HG03196 (cell line): ENCODE data around the gene MAPK12.

Source experiments
- ATAC-seq: cut with Tn5 transposase; IDR thresholded peaks from one replicate; pipeline ENCODE4 v1.9.1; 2021; ENCODE audit not compliant: unreplicated experiment

MAPK12 gene

DNA sequence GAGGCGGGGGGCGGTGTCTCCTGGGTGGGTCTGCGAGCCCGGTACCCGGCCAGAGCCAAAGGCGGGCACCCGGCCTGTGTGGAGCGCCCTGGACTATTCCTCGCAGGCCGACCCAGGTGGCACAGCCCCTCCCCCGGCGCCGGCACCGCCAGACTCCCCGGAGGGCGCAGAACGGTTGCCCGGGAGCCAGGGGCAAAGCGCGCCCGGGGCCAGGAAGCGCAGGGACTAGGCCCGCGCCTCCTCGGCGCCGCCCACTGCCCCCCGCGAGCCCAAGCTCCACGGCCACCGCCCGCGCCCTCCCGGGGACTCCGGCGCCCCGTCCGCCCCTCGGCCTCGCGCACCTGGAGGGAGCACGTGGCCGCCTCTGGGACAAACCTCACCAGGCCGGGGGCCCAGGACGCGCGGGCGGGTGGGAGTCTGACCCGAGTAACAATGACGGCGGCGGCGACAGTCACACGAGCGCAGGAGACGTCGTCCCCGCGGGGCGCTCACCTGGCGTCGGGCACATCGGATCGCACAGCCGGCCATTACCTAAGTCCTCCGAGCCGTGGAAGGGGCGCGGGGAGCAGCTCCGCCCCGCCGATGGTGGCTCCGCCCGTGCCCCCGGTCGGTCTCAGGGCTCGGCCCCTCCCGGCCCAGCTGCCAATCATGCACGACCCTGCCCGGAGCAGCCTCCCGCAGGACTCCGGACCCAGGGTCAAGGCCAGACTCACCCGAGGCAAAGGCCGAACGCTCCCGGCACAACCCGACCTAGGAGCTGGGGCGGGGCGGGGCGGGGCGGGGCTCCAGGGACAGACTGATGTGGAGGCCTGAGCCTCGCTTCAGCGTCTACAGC is 38.5 kb upstream of the MAPK12 start:
- no peak for ATAC-seq

DNA sequence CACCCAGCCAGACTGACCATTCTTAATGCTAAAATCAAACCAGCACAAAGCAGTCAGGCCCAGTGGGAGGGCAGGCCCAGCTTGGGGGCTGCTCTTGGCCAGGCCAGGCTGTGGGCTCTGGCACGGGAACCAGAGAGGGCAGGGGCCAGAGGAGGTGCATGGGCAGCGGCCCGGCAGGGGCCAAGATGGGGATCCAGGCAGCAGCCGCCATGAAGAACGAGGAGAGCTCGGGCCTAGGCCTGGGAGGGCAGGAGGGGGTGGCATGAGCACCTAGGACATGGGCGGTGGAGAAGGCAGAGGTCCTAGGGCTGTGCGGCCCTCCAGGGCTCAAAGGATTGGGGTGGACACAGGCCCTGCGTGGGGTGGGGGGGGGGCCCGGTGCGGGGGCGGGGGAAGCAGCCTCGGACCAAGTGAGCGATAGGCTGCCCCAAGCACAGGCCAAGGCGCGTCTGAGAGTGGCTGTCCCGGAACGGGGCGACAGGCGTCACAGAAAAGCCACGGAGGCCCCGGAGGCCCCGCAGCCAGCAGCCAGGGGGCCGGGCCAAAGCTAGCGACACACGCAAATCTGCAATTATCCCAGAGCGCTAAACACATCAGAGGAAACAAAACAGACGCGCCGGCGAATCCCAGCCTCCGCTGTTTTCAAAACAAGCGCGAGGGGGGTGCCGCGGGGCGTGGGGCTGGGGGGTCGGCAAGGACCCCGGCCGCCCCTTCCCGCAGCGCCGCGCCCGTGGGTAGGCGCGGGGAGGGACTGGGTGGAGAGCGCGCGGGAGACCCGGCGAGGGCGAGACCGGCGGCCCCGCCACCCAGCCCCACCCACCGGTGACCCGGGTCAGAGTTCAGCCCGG is 37.7 kb upstream of the MAPK12 start:
- no peak for ATAC-seq

DNA sequence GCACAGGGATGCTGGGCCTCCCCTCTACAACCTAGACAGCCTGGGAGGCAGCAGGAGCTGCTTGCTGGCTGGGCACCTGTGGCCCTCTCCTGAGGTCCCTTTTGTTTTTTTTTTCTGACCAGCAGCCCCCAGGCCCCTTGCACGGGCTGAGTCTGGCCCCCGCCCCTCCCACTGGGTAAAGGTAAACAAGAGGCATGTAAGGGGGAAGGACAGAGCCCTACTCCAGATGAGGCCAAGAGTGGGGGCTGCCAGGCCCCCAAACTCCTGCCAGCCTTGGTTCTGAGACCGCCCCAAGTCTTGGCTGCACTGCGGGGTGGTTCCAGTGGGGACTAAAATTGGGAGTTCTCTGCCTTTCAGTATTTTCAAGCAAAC is 36.8 kb upstream of the MAPK12 start:
- no peak for ATAC-seq

DNA sequence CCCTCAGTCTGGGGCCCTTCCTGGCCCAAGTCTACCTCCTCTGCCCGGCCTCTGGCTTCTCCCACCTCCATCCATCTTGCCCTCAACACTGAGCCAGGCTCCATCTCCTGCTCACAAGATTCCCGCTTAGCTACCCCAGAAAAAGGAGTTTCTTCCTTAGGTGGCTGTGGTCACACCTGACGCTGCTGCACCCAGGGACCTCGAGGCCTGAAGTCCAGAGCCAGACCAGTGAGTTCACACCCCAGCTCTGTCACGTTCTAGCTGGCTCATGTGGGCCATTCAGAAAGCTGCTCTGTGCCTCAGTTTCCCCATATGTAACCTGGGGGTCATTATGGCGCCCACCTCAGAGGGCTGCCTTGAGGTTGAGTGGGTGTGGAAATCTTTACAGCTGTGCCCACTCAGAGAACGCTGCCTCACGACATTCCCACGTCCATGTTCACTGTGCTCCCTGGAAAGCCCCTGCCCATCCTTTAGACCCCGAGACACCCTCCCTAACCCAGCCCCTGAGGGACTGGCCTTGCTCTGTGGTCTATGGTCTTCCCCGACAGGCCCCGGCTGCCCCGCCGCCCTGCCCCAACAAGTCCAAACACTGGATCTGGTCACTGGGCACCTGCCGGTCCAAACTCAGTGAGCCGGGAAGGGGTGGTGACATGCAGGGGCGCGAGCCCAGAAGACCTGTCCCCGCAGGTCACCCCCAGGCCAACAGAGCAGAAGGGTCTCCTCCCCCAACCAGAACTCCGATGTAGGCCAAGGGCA is 36.2 kb upstream of the MAPK12 start:
- ATAC-seq = no peak

DNA sequence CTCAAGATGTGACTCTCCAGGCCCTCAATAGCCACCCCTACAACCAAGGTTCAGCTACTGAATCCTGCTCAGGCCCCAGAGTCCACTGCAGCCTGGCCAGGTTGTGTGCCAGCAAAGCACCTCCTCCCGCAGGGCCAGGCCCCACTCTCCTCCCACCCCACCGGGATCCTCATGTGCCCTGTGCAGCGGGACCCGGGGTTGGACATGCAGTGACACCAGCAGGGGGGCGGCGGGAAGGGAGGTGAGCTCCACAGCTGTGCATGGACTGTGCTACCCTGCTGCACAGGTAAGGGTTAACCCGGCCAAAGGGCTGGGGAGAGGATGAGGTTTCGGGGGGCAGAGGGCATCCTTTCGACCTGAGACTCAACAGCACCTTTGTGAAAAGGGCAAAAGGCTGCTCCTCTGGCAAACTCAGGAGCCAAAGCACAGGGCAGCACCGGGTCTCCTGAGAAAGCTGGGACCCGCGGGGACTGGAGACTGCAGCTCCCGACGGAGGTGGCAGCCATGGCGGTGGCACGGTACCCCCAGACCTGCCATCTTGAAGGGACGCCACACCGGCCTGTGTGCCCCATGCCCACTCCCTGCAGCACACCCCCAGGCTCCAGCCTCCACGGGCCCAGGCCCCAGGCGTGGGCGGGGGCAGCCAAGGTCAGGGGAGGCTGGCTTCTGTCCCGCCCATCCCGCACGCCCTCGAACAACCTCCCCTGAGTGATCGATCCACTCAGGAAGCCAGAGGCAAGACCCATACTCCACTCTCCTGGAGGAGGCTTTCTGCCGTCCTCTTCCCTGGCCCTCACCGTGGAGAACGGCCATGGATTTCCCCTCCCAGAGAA is 35.4 kb upstream of the MAPK12 start:
- no peak for ATAC-seq

DNA sequence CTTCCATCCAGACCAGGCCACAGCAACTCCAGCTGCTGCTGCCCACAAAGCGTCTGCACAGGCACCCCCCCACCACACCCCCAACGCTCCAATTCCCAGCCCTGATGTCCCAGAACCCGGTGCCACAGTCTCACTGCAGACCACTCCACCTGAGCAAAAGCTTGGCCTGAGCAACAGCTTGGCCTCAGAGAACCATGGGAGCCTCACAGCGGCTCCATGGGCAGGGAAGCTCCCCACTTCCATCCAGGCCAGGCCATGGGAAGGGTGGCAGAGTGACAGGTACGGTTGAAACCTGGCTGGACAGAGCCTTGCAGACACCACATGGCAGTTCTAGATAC is 32.8 kb upstream of the MAPK12 start:
- ATAC-seq = no peak

DNA sequence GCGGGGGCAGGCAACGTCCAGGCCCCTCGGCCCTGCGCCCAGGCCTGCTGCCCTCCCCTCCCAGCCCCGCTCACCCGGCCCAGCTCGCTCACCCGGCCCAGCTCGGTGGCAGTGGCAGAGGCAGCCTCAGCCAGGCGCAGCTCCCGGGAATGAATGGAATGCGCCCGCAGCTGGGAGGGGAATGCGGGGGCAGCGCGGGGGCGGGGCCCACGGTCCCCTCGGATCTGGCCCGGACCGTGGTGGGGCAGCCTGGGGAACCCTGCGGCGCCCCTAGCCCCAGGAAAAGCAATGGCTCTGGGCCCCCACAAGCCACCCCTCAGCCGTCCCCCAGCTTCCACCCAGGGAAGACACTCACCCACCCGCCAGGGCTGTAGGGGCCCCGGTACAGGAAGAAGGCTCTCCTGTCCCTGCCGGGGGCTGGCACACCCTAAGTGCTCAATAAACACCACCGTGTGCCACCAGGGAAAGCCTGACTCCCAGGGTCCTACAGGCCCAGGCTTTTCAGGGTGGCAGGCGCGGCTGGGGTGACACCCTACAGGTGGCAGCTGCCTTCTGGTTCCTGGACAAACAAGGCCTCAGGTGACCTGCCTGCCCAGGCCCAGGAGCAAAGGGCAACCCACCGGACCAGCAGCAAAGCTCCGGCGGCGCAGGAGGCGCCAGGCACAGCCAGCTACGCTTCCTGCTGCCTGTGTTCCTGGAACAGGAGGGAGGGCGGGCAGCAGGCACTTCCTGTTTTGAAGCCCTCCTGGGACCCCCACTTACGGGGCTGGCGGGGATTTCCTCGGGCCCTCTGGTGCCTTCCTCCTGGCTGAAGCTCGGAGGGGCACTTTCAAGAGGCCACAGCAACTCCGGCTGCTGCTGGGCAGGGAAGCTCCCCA is 32.2 kb upstream of the MAPK12 start:
- no peak for ATAC-seq

DNA sequence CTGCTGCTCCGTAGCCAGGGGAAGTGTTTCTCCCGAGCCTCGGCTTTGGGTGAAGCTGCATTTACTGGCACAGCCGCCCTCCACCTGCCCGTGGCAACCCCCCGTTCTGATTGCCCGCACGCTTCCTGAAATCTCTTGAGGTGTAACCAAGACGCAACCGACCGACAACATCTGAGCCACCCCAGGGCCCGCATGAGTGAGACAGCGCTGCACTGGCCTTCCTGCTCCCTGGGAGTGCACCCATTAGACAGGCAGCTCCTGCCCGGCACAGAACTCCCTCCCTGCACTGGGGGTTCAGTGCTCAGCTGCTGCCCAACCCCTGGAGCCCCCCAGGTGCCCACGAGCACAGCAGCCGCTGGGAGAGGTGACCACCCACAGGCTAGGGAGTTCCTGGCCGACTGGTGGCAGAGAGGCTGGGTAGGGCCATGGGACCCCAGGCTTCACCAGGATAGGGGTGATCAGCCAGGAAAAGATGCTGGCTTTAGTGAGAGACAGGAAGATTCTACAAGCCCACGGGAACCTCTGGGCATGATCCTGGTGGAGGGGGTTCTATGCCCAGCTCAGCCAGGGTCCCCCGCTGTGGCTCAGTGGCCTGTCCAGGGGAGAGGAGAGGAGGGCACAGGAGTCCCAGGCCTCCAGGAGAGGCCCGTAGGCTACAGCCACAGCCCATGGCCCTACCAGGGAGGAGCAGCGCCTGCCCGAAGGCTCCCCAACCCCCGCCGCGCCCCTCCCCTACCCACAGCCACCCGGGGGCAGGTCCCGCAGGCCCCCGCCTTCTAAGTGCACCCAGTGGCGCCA is 31.4 kb upstream of the MAPK12 start:
- no peak for ATAC-seq

DNA sequence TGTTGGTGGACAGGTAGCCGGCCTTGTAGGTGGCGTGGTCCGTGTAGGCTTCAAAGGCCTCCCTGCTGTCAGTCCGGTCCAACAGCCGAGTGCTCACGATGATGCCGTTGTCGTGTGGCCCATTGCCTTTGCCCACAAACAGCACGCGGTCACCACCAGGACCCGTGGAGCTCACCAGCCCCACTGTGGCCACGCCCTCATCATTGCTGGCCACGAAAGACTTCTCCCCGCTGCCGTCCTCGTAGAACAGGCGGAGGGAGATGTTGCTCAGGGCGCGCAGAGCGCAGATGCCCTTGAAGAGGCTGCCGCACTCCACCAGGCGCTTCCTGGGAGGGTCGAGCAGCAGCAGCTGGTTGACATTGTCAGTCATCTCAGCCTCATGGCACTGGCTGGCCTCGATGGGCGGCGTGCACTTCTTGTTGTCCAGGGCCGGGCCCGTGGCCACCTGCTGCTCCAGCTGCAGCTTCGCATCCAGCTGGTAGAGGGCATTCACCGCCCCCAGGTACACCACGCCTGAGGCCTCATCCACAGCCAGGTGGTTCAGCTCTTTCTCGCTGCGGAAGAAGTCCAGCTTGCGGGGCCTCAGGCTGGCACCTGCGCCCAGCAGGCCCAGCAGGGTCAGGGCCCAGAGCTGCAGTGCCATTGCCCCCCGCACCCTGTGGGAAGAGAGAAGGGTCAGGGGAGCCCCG is 28.6 kb upstream of the MAPK12 start:
- ATAC-seq = no peak

DNA sequence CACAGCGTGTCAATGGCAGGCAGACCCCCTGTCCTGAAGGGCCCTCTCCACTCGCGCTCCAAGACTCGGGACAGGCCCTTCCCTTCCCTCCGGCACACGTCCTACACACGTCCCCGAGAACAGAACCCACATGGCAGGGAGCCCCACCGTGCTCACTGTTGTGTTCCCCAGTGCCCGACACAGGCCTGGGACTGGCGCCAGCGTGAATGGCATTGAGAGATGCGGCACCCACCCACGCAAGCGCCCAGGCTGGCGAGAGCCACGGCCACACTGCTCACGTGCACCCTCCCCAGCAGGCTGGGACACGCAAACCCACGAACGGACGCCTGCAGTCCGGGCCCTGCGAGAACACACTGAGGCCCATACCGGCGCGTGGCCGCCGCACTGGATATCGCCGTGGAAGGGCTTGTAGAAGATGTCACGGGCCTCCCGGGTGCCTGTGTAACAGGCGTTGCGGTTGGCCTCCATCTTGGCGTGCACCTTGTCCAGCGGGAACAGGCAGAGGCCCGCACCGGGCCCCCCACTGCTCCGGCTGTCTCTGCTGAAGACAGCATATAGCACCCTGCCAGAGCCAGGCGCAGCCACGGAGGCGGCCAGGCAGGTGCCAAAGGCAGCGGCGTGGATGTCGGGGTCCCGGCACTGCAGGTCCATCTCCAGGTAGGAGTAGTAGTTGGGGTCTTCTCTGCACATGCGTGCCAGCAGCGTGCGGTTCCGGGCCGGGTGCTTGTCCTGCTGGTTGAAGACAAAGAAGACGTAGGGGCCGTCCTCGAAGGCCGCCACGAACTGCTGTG is 27.9 kb upstream of the MAPK12 start:
- no peak for ATAC-seq

DNA sequence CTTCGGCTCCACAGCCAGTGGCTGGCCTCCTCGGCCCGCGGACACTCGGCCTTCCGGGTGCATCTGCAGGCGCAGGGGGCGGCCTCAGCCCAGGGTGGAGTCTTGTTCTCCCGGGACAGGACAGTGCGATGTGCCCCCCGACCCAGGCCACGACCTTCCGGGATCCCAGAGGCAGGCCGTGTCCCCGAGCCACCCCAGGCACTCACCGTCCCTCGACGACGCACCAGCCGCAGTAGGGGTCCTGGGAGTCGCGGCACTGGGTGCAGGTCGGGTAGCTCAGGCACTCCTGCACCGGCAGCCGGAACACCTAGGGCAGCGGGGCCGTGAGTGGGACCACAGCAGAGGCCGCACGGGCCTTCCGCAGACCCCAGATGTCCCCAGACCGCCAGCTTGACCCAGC is 26.2 kb upstream of the MAPK12 start:
- ATAC-seq = no peak

DNA sequence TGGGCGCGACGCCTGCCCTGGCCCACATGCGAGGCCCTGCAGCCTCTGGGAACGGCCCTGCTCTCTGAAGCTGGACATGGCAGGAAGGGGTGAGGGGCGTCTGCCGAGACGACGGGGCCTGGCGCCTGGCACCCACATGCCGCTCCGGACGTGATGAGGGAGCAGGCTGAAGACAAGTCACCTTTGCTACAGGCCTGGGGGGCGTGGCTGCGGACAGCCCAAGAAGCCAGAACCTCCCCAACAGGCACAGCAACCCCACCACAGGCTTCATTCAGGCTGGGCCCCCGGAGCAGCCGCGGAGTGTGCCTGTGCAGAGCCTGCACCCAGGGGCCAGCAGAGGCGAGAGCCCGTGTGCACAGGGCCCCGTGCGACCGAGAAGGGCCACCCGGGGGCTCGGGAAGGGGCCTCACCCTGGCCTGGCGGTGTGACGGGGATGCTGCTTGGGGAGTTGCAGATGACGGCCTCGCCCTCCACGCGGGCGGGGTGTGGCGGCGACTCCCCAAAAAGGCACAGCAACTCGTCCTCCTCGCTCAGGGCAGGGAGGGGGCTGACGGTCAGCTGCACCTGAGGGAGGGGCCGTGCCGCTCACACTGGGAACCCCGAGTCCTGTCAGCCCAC is 25.3 kb upstream of the MAPK12 start:
- no peak for ATAC-seq

DNA sequence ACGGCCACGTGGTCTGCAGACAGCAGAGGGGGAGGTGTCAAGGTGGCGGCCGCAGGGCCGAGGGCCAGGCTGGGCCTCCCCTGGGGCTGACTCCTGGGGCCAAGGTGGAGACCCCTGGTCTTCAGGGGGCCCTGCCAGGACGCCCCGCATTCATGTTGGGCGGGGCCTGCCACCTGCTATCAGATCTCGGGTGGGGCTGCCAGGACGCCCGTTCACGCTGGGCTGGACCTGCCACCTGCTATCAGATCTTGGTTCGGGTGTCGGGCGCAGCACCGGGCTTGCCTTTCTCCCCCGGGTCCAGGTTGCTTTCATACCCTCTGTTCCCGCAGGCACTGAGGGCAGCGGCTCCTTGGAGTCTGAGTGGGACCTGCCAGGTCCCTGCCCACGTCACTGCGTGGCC is 24.8 kb upstream of the MAPK12 start:
- no peak for ATAC-seq

DNA sequence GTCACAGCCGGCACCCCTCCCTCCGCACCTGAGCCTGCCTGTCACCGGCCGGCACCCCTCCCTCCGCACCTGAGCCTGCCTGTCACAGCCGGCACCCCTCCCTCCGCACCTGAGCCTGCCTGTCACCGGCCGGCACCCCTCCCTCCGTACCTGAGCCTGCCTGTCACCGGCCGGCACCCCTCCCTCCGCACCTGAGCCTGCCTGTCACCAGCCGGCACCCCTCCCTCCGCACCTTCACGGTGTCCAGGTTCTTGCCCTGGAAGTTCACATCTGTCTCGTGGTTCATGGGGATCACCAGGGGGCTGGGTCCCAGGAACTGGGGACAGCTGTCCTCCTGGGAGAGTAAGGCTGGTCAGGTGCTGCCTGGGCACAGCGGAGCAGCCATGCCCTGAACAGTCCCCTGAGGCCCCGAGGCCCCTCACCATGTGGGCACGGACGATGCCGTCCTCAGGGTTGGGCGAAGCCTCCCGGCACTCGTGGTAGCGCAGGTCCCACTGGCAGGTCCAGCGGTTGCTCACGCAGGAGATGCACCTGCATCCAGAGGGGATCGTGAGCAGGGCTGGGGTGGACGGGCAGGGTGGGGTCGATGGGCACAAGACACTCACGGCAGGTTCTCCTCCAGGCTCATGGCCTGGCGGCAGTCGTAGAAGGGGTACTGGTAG is 24.2 kb upstream of the MAPK12 start:
- no peak for ATAC-seq

DNA sequence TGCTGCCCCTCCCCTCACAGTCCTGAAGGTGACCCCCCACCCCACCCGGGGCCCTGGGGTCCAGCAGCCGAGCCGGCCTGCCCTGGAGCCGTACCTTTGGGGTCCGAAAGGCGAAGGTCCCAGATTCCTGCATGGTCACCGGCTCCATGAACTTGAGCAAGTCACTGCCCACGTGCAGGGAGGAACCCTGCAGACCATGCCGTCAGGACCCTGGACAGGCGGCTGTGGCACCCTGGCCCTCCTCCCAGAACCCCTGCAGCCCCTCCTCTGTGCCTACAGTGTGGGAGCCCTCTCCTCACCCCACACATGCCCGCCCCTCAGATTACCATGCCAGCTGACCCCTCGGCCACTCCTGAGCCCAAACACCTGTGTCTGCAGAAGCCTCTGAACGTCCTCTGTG is 23.0 kb upstream of the MAPK12 start:
- no peak for ATAC-seq

DNA sequence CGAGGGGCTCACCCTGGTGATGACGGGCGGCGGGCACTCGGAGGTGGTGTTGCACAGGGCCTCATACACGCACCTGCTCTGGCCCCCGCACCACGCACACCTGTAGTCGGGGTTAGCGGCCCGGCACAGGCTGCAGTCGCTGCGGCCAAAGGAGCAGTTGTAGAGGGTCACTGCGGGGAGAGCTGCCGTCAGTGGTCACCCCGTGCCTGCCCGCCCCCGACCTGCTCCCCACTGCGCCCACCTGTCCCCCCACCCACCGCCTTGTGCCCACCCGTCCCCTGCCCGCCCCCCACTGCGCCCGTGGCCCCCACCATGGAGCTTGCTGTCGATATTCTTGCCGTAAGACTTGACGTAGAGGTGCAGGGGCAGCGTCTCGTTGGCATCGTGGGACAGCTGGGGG is 22.3 kb upstream of the MAPK12 start:
- no peak for ATAC-seq
